Measurements from ENCODE around the gene USP9X.
"Not testable (repeated sequence)": the region's sequence is repeated elsewhere in the genome, so short reads cannot be mapped to it uniquely, and the experiment has no call there.

The USP9X gene

GRCh38 chrX:41128955-41129354, 43.7 kb downstream of the USP9X start:
- DNase-seq (ENCODE audit: low spot score): no peak

- DNase-seq (ENCODE audit: low spot score): no peak
These were observed 46.5 kb downstream of the USP9X start for GRCh38 chrX:41131766-41132165.

- DNase-seq (ENCODE audit: low spot score): no peak
These were observed 48.3 kb downstream of the USP9X start for GRCh38 chrX:41133551-41133950.

- DNase-seq (ENCODE audit: low spot score): no peak
These were observed 52.3 kb downstream of the USP9X start for GRCh38 chrX:41137589-41137988.

DNA sequence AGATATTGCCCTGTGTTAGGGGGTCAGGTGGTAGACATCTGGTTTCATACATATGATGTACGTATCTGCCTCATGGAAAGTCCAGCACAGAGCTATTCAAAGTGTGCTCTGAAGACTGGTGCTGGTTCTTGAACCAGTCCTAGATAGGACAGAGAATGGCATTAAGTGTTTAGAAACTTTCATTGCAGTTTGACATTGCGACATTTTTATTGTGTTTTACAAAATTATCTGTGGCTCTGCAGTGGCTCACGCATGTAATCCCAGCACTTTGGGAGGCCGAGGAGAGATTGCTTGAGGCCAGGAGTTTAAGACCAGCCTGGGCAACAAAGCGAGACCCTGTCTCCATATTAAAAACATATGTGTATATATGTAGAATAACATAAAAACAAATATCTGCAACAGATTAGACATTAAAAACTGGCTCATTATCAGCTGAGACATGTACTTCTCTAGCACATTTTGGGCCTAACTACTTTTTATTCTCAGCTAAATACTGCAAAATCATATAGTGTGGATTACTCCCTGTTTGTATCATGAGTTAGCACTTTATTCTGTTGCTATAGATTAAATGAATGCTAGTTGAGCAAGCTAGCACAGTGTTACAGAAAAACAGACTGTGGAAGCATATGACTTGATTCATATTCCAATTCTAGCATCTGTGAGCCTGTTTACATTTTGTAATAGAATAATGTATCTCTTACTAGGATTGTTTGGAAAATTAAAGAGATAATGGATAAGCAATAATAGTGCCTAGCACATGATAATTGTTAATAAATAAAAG, 57.1 kb downstream of the USP9X start:
- DNase-seq (ENCODE audit: low spot score): no peak

DNA sequence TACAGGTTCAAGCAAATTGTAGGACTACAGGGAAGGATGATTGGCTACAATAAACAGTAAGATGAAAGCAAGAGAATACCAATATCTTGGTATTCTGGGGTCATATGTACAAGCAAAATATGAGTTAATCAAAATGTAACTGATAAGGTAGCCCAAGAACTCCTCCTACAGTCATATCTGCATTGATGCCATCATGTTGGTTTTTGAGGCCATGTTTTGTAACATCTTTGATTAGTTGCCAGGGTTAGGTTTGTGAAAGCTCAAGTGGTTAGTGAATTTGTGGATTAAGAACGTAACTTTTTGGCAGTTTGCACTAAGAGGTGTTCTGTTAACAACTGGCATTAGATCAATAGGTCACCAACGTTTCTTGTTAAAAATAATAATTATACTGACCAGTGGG, 59.6 kb downstream of the USP9X start:
- no peak for DNase-seq (ENCODE audit: low spot score)

DNA sequence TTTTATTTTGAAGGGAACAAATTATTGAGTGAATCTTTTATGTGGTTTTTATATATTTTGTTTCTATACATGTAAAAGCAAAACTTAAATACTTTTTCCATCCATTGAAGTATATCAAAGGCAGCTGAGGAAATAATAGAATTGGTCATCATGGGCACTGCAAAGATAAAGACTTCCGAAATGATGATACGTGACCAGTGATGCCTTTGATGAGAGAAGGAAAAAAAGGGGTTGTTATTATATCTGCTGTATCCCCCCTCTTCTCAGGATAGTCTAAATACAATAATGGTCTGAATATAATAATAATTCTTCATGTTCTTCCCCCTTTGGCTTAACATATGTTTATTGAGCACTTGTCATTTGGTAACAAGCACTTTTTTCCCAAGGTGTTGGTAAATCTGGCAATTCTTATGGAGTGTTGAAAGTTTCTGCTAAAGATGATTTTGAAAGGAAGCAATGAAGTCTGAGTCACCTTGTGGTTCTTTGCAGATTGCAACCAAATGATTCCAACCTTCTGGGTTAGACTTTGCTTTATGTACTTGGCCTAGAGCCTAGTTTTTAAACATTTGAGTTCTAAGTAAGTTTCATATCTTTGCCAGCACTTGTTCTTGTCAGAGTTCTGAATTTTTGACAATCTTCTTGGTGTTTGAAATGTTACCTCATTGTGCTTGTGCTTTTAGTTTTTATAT, 60.8 kb downstream of the USP9X start:
- DNase-seq (ENCODE audit: low spot score): no peak

- DNase-seq (ENCODE audit: low spot score): no peak
These were observed 63.3 kb downstream of the USP9X start for GRCh38 chrX:41148553-41148952.

DNA sequence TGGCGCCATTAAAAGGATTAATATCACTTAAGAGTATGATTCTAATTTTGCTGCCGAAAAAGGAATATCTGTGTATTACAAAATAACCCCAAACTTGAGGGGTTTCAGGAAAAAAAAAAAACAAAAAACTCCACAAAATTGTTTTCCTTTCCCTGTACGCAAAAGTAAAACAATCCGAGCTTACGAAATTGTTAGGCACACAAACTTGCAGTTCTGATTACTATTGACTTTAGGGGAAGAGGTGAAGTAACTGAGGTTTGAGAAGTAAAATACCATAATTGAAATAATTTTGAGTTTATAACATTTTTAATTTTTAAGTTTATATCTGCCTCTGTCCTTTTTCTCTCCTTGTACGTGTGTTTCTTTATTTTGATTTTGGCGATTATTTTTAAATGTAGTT, 64.8 kb downstream of the USP9X start:
- DNase-seq (ENCODE audit: low spot score): no peak

DNA sequence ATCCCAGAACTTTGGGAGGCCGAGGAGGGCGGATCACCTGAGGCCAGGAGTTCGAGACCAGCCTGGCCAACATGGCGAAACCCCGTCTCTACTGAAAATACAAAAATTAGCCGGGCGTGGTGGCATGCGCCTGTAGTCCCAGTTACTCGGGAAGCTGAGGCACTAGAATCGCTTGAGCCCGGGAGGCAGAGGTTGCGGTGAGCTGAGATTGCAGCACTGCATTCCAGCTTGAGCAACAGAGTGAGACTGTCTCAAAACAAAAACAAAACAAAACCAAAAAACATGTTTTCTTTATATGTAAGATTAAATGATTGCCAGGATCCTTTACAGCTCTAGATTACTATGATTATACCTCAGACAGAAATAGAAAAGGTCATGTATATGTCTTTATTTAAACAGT, 66.5 kb downstream of the USP9X start:
- DNase-seq (ENCODE audit: low spot score): not testable (repeated sequence)

DNA sequence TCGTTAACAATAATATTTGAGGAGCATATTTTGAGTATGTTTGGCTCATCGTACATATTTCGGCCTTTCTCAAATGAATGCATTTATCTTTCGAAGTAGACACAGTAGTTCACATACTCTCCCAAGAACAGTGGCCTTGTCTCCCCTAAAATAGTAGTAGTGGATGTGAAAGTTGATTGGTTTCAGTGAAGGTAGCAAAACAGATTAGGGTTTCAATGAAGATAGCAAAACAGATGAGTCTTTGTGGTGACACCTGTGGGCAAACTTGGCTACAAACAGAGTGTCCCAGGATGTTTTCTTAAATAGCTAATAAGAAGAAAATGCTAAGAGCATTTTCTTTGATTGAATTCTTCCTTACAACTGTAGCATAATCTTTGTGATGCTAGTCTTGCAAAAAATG, 67.0 kb downstream of the USP9X start:
- no peak for DNase-seq (ENCODE audit: low spot score)

GRCh38 chrX:41153448-41153847, 68.2 kb downstream of the USP9X start:
- no peak for DNase-seq (ENCODE audit: low spot score)

DNA sequence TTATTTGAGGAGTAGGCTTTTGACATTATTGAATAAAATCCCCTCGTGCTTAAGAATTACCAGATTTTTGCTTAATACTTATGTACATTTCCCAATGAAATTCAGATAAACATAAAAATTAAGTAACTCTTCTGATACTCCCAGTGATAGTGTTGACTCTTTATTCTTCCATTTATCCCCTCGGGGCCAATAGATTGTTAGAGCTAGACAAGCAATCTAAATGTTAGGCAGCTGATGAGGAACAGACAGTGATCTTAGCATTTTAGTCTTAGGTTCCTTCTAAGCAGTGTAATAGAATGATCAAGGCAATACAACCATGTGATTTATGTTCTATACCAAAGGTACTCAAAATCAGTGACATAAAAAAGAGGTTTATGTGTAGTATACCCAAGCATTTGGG, 68.7 kb downstream of the USP9X start:
- no peak for DNase-seq (ENCODE audit: low spot score)

- no peak for DNase-seq (ENCODE audit: low spot score)
These were observed 79.2 kb downstream of the USP9X start for GRCh38 chrX:41164449-41164848.

DNA sequence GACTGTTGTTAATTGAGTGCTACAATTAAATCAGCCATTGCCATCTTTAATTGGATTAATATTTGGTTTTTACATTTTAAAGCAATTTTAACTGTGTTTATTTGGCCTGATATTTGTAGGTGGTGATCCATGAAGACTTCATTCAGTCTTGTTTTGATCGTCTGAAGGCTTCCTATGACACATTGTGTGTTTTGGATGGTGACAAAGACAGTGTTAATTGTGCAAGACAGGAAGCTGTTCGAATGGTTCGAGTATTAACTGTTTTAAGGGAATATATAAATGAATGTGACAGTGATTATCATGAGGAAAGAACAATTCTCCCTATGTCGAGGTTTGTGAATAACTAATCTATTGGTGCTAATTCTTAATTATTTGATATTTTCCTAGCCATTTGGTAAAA, 82.6 kb downstream of the USP9X start:
- DNase-seq (ENCODE audit: low spot score): no peak

DNA sequence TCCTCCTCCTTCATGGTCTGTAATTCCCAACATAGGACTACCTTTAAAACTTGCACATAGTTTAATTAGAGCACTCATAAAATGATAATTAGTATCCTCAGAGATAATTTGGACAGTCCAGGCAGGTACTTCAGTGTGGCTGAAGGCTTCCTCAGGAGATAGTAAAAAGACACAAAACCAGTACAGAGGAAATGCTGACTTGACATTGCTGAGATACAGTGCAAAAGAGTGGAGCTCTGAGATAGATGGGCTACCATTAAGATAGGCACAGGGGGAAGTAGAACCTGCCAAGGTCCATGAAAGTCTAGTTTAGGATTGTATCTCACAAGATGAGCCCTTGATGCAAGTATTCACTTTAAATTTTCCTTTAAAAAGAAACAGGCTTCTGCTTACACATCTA, 91.0 kb downstream of the USP9X start:
- no peak for DNase-seq (ENCODE audit: low spot score)

DNA sequence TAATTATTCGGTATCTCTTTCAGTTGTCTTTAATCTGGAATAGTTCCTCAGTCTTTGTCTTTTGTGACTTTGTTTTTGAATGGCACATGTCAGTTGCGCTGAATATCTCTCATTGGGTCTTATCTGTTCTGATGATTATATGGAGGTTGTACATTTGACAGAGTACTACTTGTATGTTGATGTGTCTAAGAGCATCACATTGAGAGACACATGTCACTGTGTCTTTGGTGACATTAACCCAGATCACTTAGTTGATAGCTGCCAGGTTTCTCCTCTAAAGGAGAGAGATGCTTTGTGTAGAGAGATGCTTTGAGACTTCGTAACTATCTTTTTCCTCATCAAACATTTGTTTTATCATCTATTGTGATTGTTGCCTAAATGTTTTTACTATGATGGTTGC, 92.1 kb downstream of the USP9X start:
- DNase-seq (ENCODE audit: low spot score): no peak

DNA sequence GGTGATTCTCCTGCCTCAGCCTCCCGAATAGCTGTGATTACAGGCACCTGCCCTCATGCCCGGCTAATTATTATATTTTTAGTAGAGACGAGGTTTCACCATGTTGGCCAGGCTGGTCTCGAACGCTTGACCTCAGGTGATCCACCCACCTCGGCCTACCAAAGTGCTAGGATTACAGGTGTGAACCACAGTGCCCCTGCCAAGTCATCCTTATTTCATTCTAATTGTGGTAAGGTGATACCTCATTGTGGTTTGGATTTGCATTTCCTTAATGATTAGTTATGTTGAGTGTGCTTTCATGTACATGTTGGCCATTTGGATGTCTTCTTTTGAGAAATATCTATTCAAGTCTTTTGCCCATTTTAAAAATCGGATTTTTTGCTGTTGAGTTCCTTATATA, 93.0 kb downstream of the USP9X start:
- no peak for DNase-seq (ENCODE audit: low spot score)

GRCh38 chrX:41180194-41180908, 95.1 kb downstream of the USP9X start:
- peak; percentile 34 for DNase-seq (ENCODE audit: low spot score)

- DNase-seq (ENCODE audit: low spot score): no peak
These were observed 99.1 kb downstream of the USP9X start for GRCh38 chrX:41184312-41184711.

DNA sequence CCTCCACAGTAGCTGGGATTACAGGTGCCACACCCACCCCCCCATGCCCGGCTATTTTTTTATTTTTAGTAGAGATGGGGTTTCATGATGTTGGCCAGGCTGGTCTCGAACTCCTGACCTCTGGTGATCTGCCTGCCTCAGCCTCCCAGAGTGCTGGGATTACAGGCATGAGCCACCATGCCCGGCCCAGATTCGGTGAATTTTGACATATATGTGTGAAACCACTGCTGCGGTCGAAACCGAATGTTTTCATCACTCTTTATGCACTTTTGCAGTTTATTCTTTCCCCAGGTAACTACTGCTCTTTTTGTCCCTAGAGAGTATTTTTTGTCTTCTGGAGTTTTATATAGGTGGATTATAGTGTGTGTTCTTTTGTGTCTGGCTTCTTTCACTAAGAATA, 101.7 kb downstream of the USP9X start:
- not testable (repeated sequence) for DNase-seq (ENCODE audit: low spot score)

GRCh38 chrX:41189156-41189555, 103.9 kb downstream of the USP9X start:
- DNase-seq (ENCODE audit: low spot score): no peak

GRCh38 chrX:41192880-41193279, 107.6 kb downstream of the USP9X start:
- no peak for DNase-seq (ENCODE audit: low spot score)

All from putamen (tissue), 1 donor.